H1 (cell line): ENCODE data around the gene BPIFB2. TPM values are rescaled to one million over a fixed set of nuclear protein-coding genes. Genes with fewer than 3 reads are reported as not detected.

Experiments used
- CTCF ChIA-PET: fragments of 300-600 bp; sonication (Branson Sonifier 250); formaldehyde crosslinking; loops from one replicate; lab custom pipeline; 2021; ENCODE audit not compliant: partially characterized antibody; lab: Charles Lee
- POLR2A ChIA-PET: fragments of 300-600 bp; sonication (Branson Sonifier 250); formaldehyde crosslinking; loops from one replicate; lab custom pipeline; 2021; ENCODE audit warnings: inconsistent platforms; ENCODE audit not compliant: partially characterized antibody; lab: Charles Lee
- DNase-seq, 2 experiments: peaks; one replicate each; pipeline versions ENCODE4 v3.0.0 to v3.0.0-alpha.2; 2010 to 2022; ENCODE audit warnings: low spot score in 2 of 2, low read depth in 1 of 2, mixed read lengths in 1 of 2
- FAIRE-seq: peaks from 2 replicates; lab custom pipeline; 2011; peaks lifted over from hg19 to GRCh38; lab: Jason Lieb, UNC
- H2AFZ ChIP-seq: 2 replicates; pipeline ENCODE4 v1.8.1; 2012; ENCODE audit warnings: low read length, inconsistent platforms
- H2AK5ac ChIP-seq: 2 replicates; pipeline ENCODE4 v1.6.1; 2013; ENCODE audit warnings: low read depth, low read length
- H2BK120ac ChIP-seq: replicated peaks from 2 replicates; pipeline ENCODE3; 2013; ENCODE audit warnings: low read depth, low read length, inconsistent platforms
- H2BK12ac ChIP-seq: 2 replicates; pipeline ENCODE4 v1.6.1; 2013; ENCODE audit warnings: low read depth, low read length
- H2BK15ac ChIP-seq: 2 replicates; pipeline ENCODE4 v1.6.1; 2013; ENCODE audit warnings: low read length
- H2BK20ac ChIP-seq: 2 replicates; pipeline ENCODE4 v1.6.1; 2013; ENCODE audit warnings: low read length
- H2BK5ac ChIP-seq: 2 replicates; pipeline ENCODE4 v1.6.1; 2013; ENCODE audit warnings: low read depth, low read length
- H3K14ac ChIP-seq: 2 replicates; pipeline ENCODE4 v1.6.1; 2013; ENCODE audit warnings: inconsistent platforms; ENCODE audit not compliant: insufficient read length
- H3K18ac ChIP-seq: 2 replicates; pipeline ENCODE4 v1.6.1; 2013; ENCODE audit warnings: low read length; ENCODE audit errors: extremely low read depth
- H3K23ac ChIP-seq: 2 replicates; pipeline ENCODE4 v1.6.1; 2013; ENCODE audit warnings: inconsistent platforms; ENCODE audit not compliant: insufficient read length
- H3K23me2 ChIP-seq: 2 replicates; pipeline ENCODE4 v1.6.1; 2013; ENCODE audit warnings: low read depth, low read length
- H3K27ac ChIP-seq: 2 replicates; pipeline ENCODE4 v1.6.1; 2011; ENCODE audit warnings: low read depth, low read length, inconsistent platforms
- H3K27me3 ChIP-seq, 4 experiments: replicated peaks in 1 of 4; 1 replicate in 1 of 4; 2 replicates in 3 of 4; pipeline versions ENCODE4 v1.6.1 to v1.8.1; 2011 to 2013; ENCODE audit warnings: low read length in 3 of 4, mild to moderate bottlenecking in 3 of 4, inconsistent platforms in 2 of 4, mixed read lengths in 2 of 4, moderate library complexity in 1 of 4; ENCODE audit not compliant: control insufficient read depth in 3 of 4, insufficient read depth in 3 of 4; ENCODE audit errors: extremely low read depth in 1 of 4
- H3K36me3 ChIP-seq, 4 experiments: 2 replicates each; pipeline versions ENCODE4 v1.6.1 to v1.8.1; 2011 to 2013; ENCODE audit warnings: mild to moderate bottlenecking in 4 of 4, low read length in 3 of 4, moderate library complexity in 2 of 4, control low read depth in 1 of 4, inconsistent platforms in 1 of 4; ENCODE audit not compliant: insufficient read depth in 4 of 4, control insufficient read depth in 2 of 4
- H3K4ac ChIP-seq: replicated peaks from 2 replicates; pipeline ENCODE3; 2013; ENCODE audit warnings: low read length, low read depth, mixed read lengths, inconsistent platforms; ENCODE audit not compliant: insufficient read length
- H3K4me1 ChIP-seq, 4 experiments: replicated peaks in 1 of 4; 1 replicate in 1 of 4; 2 replicates in 3 of 4; pipeline versions ENCODE4 v1.6.1 to v1.8.1; 2011 to 2013; ENCODE audit warnings: low read length in 3 of 4, inconsistent platforms in 2 of 4, mixed read lengths in 1 of 4; ENCODE audit not compliant: insufficient read depth in 4 of 4, control insufficient read depth in 3 of 4
- H3K4me2 ChIP-seq, 2 experiments: 2 replicates each; pipeline versions ENCODE4 v1.6.1 to v1.8.1; 2011 to 2013; ENCODE audit warnings: low read depth in 2 of 2, low read length in 2 of 2, control low read depth in 1 of 2, inconsistent platforms in 1 of 2, mild to moderate bottlenecking in 1 of 2; ENCODE audit not compliant: insufficient read depth in 1 of 2
- H3K4me3 ChIP-seq, 4 experiments: fragments of 200-600, 300-600 bp in 1 of 4; sonication (generic), shearing (Covaris generic), sonication (Bioruptor Twin) in 1 of 4; 2 replicates each; pipeline versions ENCODE4 v1.5.1 to v1.8.1; 2011 to 2016; ENCODE audit warnings: low read length in 4 of 4, low read depth in 3 of 4, control low read depth in 2 of 4, inconsistent platforms in 2 of 4, mild to moderate bottlenecking in 2 of 4, mixed read lengths in 1 of 4, moderate library complexity in 1 of 4; ENCODE audit not compliant: insufficient read depth in 2 of 4; ENCODE audit errors: extremely low read depth in 1 of 4
- H3K56ac ChIP-seq: replicated peaks from 2 replicates; pipeline ENCODE3; 2013; ENCODE audit warnings: low read depth, mild to moderate bottlenecking, mixed read lengths, low read length, inconsistent platforms; ENCODE audit not compliant: insufficient read length
- H3K79me1 ChIP-seq: 2 replicates; pipeline ENCODE4 v1.6.1; 2013; ENCODE audit warnings: low read depth, low read length, control low read depth
- H3K79me2 ChIP-seq, 2 experiments: 2 replicates each; pipeline versions ENCODE4 v1.6.1 to v1.8.1; 2012 to 2013; ENCODE audit warnings: low read length in 2 of 2, mild to moderate bottlenecking in 2 of 2, inconsistent platforms in 1 of 2; ENCODE audit not compliant: insufficient read depth in 2 of 2, control insufficient read depth in 1 of 2
- H3K9ac ChIP-seq, 4 experiments: replicated peaks in 1 of 4; 1 replicate in 1 of 4; 2 replicates in 3 of 4; pipeline versions ENCODE4 v1.6.1 to v1.8.1; 2011 to 2013; ENCODE audit warnings: low read depth in 3 of 4, low read length in 3 of 4, control low read depth in 2 of 4, mild to moderate bottlenecking in 2 of 4, moderate library complexity in 2 of 4, inconsistent platforms in 1 of 4; ENCODE audit errors: extremely low read depth in 1 of 4
- H3K9me3 ChIP-seq, 2 experiments: 2 replicates each; pipeline versions ENCODE4 v1.6.1 to v1.8.1; 2012 to 2013; ENCODE audit warnings: mild to moderate bottlenecking in 2 of 2, moderate library complexity in 2 of 2, control low read depth in 1 of 2, inconsistent platforms in 1 of 2, low read depth in 1 of 2, low read length in 1 of 2, mixed read lengths in 1 of 2; ENCODE audit not compliant: insufficient read depth in 2 of 2
- H4K20me1 ChIP-seq, 2 experiments: replicated peaks in 1 of 2; 2 replicates each; pipeline versions ENCODE3 to v1.8.1; 2011 to 2013; ENCODE audit warnings: inconsistent platforms in 2 of 2, low read length in 2 of 2, mild to moderate bottlenecking in 1 of 2; ENCODE audit not compliant: insufficient read depth in 2 of 2, control insufficient read depth in 1 of 2
- H4K5ac ChIP-seq: 2 replicates; pipeline ENCODE4 v1.6.1; 2013; ENCODE audit warnings: low read length, low read depth, mixed read lengths, inconsistent platforms; ENCODE audit not compliant: insufficient read length
- H4K8ac ChIP-seq: 2 replicates; pipeline ENCODE4 v1.8.0; 2013; ENCODE audit warnings: mild to moderate bottlenecking, moderate library complexity, low read length, inconsistent platforms; ENCODE audit not compliant: insufficient read depth; ENCODE audit errors: extremely low read depth
- H4K91ac ChIP-seq: replicated peaks from 2 replicates; pipeline ENCODE3; 2013; ENCODE audit warnings: low read length, mixed read lengths, inconsistent platforms; ENCODE audit not compliant: insufficient read length
- CHD2 ChIP-seq: IDR thresholded peaks from 2 replicates; pipeline ENCODE4 v1.6.1; 2012; ENCODE audit warnings: low read length, improper control_type of control experiment
- EZH2 ChIP-seq: fragments of 200-600 bp; sonication (generic); IDR thresholded peaks from 2 replicates; pipeline ENCODE4 v1.7.1; 2012; ENCODE audit warnings: low read depth, mild to moderate bottlenecking, moderate library complexity, low read length, inconsistent platforms; ENCODE audit not compliant: severe bottlenecking
- GTF2F1 ChIP-seq: IDR thresholded peaks from 2 replicates; pipeline ENCODE4 v1.6.1; 2012; ENCODE audit warnings: low read depth, low read length, improper control_type of control experiment, borderline replicate concordance
- JUND ChIP-seq: IDR thresholded peaks from 2 replicates; pipeline ENCODE4 v1.6.1; 2011; ENCODE audit warnings: mild to moderate bottlenecking, improper control_type of control experiment, low read length
- YY1 ChIP-seq: IDR thresholded peaks from 2 replicates; pipeline ENCODE4 v1.6.1; 2011; ENCODE audit warnings: low read depth, mild to moderate bottlenecking, low read length
- WGBS, 2 experiments: shearing (Covaris generic) in 1 of 2; methylation state at CpG; one replicate each; pipeline versions ENCODE4 v1.1.6 to v1.1.7; 2013 to 2015; ENCODE audit warnings: low lambda C conversion rate in 2 of 2, mixed read lengths in 2 of 2, inconsistent platforms in 1 of 2, low coverage in 1 of 2, missing lambda C conversion rate in 1 of 2; ENCODE audit not compliant: insufficient replicate concordance in 2 of 2, insufficient coverage in 1 of 2, insufficient read length in 1 of 2; ENCODE audit errors: extremely low coverage in 1 of 2, missing lambda C conversion rate in 1 of 2; 5-methylcytosine and 5-hydroxymethylcytosine counted together
- polyA plus RNA-seq, 7 experiments: library from polyadenylated mRNA; depleted of rRNA in 3 of 7; stranded (reverse) in 5 of 7; unstranded in 2 of 7; fragments of >200 nt in 5 of 7; fragments of 200-250 nt in 2 of 7; gene quantifications; 1 replicate in 5 of 7; 2 replicates in 1 of 7; 4 replicates in 1 of 7; pipeline versions ENCODE4 v1.2.1 to v1.2.3, GENCODE V29; 2011 to 2013; ENCODE audit warnings: missing spikeins in 2 of 7, mixed read lengths in 2 of 7
- total RNA-seq: library from RNA; stranded (reverse); fragmentation: NEBNext Ultra II Directional; extraction: Animal tissue kit (Norgen Biotek cat#: 25700); gene quantifications from 2 replicates; pipeline ENCODE4 v1.2.1, GENCODE V29; 2021

The BPIFB2 gene
- total and polyA plus RNA-seq, 2 of the 8 experiments (the other 6 are each of a cell fraction or from before 2014, with no cell fraction given), result not detected

- Histone ChIP-seq H3K4me2 (no peak overlapping the region), H3K56ac (no peak overlapping the region), H3K4me1 (no peaks in the 10 kb centered on the region), H3K23ac (no peak overlapping the region), H3K27ac (no peak overlapping the region), H2AFZ (no peak overlapping the region), H4K5ac (no peak overlapping the region), H4K8ac (no peak overlapping the region; the same call in 1 of the 2 replicates), H3K23me2 (peaks cover 8% of the 10 kb centered on the region; the same call in 1 of the 2 replicates), H3K79me1 (no peaks in the 10 kb centered on the region), H3K27me3 (no peaks in the 10 kb centered on the region), H3K4ac (no peak overlapping the region), H3K79me2 (no peaks in the 10 kb centered on the region), H2BK120ac (no peak overlapping the region), H2BK12ac (no peak overlapping the region), H2BK20ac (no peak overlapping the region), H3K4me3 (no peak overlapping the region), H4K20me1 (peaks cover 2 to 3% of the 10 kb centered on the region in 2 experiments), H4K91ac (no peak overlapping the region), H3K9ac (no peak overlapping the region), H2BK5ac (no peak overlapping the region), H3K18ac (no peak overlapping the region), H3K9me3 (no peaks in the 10 kb centered on the region), H2BK15ac (no peak overlapping the region), H3K36me3 (no peaks in the 10 kb centered on the region), H2AK5ac (no peak overlapping the region), H3K14ac (no peak overlapping the region)
- TF ChIP-seq JUND, result no peak
- no peak for TF ChIP-seq CHD2
- TF ChIP-seq GTF2F1, result no peak
- no peak for TF ChIP-seq EZH2
- TF ChIP-seq YY1, result no peak
- 82% methylated on average over 4 of the region's 4 CpGs; no CpG with 5 or more reads in 1 of the 2 experiments for WGBS, 2 experiments
- CTCF ChIA-PET, result interaction anchor here (1.2 to 11.8 kb wide), 3 partner anchors 8 to 26 kb away, joined by 3 to 86 read pairs (median 4); partner anchors contain the start of genes BPIFB2 and SUN5
- DNase-seq (no peak), FAIRE-seq (no peak)
- POLR2A ChIA-PET, result no interaction called here
Measured at GRCh38 chr20:33022289-33022688, 14.8 kb downstream of the BPIFB2 start.
